HG03469 (cell line): ENCODE data around the gene TYK2.
"Not testable (repeated sequence)": the region's sequence is repeated elsewhere in the genome, so short reads cannot be mapped to it uniquely, and the experiment has no call there.

Experiments used
- ATAC-seq: cut with Tn5 transposase; IDR thresholded peaks from one replicate; pipeline ENCODE4 v1.9.1; 2021; ENCODE audit warnings: mild to moderate bottlenecking, moderate library complexity, moderate number of reproducible peaks; ENCODE audit not compliant: unreplicated experiment

The TYK2 gene

GRCh38 chr19:10408511-10409283 is 28.3 kb upstream of the TYK2 start:
- ATAC-seq, result no peak

GRCh38 chr19:10407096-10407495 is 26.7 kb upstream of the TYK2 start:
- ATAC-seq, result no peak

- no peak for ATAC-seq
Observed at GRCh38 chr19:10406191-10406590, 25.8 kb upstream of the TYK2 start.

GRCh38 chr19:10404888-10405820 is 24.8 kb upstream of the TYK2 start:
- no peak for ATAC-seq

- peak; percentile 58 for ATAC-seq
Observed at GRCh38 chr19:10403137-10404021, 23.0 kb upstream of the TYK2 start, which contains the start of gene CDC37. Gene CDC37 (minus strand): TSS chr19:10403542. CDS start chr19:10403479, 63 bp downstream.

GRCh38 chr19:10402441-10403038 is 22.2 kb upstream of the TYK2 start:
- ATAC-seq, result no peak

GRCh38 chr19:10399878-10400277 is 19.5 kb upstream of the TYK2 start:
- no peak for ATAC-seq

GRCh38 chr19:10399340-10399739 is 19.0 kb upstream of the TYK2 start:
- ATAC-seq, result not testable (repeated sequence)

- no peak for ATAC-seq
Observed at GRCh38 chr19:10398819-10399218, 18.4 kb upstream of the TYK2 start.

GRCh38 chr19:10395917-10396316 is 15.5 kb upstream of the TYK2 start:
- no peak for ATAC-seq

GRCh38 chr19:10395436-10395835 is 15.1 kb upstream of the TYK2 start:
- no peak for ATAC-seq

GRCh38 chr19:10395003-10395402 is 14.6 kb upstream of the TYK2 start:
- ATAC-seq, result no peak

GRCh38 chr19:10393137-10393536 is 12.8 kb upstream of the TYK2 start:
- no peak for ATAC-seq

- no peak for ATAC-seq
Observed at GRCh38 chr19:10392120-10392519, 11.7 kb upstream of the TYK2 start.

- no peak for ATAC-seq
Observed at GRCh38 chr19:10390652-10391286, 10.4 kb upstream of the TYK2 start.

GRCh38 chr19:10389863-10390262 is 9.5 kb upstream of the TYK2 start:
- no peak for ATAC-seq

- ATAC-seq, result no peak
Observed at GRCh38 chr19:10388957-10389356, 8.6 kb upstream of the TYK2 start.

- no peak for ATAC-seq
Observed at GRCh38 chr19:10384580-10384979, 4.2 kb upstream of the TYK2 start.

- ATAC-seq, result not testable (repeated sequence)
Observed at GRCh38 chr19:10383223-10383499, 2.8 kb upstream of the TYK2 start.

GRCh38 chr19:10379880-10380312 is 476 bp downstream of the TYK2 start:
- ATAC-seq, result no peak
